GM18507 (cell line): Measurements from ENCODE around the gene PFKFB4.

ENCODE experiments used
- DNase-seq: peaks from one replicate; pipeline ENCODE4 v3.0.0; 2011; ENCODE audit warnings: low read depth; ENCODE audit not compliant: insufficient read length; ENCODE audit errors: extremely low spot score
- FAIRE-seq: peaks from 2 replicates; lab custom pipeline; 2011; peaks lifted over from hg19 to GRCh38; lab: Jason Lieb, UNC

The PFKFB4 gene

DNA sequence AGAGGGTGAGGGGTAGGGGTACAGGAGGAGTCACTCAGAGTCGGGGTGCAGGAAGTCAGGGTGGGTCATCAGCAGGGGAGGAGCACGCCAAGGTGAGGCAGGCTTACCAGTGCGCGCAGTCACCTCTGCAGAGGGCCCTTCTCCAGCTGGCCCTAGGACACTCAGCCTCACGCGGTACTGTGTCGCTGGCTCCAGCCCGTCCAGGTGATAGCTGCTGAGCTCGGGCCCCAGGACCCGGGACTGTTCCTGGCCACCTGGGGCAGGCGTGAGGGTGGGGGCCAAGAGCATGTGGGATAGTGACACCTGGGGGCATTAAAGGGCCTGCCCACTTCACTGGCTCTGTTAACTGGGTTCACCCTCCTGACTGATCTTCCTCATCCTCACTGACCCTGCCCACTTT is 31.1 kb upstream of the PFKFB4 start:
- DNase-seq (no peak), FAIRE-seq (no peak)

DNA sequence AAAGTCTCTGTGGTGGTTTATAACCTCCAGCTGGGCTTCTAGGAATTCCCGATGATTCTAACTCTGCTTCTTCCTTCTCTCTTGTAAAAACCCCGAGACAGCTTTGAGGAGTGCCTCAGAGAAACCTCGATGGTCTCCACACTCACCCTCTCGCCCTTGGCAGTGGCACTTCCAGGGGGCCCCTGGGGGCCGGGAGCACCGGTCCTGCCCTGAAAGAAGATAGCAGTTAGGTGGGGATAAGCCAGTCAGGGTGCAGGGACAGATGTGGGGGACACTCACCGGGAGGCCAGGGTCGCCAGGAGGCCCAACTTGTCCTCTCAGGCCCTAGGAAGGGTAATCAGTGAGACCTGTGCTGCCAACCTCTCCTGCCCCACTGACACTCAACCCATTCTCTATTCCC is 28.8 kb upstream of the PFKFB4 start:
- FAIRE-seq (no peak), DNase-seq (no peak)

DNA sequence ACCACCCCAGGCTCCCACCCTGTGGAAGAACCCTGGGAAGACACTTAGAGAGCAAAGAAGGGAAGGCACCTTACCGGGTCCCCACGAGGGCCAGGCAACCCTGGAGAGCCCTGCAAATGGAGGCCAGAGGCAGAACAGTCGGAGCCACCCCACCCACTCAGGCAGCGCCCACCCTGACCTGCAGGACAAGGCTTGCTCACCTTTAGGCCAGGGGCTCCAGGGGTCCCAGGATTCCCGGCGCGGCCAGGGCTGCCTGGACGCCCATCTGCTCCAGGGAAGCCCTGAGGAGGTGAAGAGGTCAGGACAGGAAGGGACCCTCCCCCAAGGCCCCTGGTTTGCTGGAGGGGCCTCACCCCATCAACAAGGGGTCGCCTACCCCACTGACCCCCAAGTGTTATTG is 28.2 kb upstream of the PFKFB4 start:
- FAIRE-seq (no peak), DNase-seq (no peak)

DNA sequence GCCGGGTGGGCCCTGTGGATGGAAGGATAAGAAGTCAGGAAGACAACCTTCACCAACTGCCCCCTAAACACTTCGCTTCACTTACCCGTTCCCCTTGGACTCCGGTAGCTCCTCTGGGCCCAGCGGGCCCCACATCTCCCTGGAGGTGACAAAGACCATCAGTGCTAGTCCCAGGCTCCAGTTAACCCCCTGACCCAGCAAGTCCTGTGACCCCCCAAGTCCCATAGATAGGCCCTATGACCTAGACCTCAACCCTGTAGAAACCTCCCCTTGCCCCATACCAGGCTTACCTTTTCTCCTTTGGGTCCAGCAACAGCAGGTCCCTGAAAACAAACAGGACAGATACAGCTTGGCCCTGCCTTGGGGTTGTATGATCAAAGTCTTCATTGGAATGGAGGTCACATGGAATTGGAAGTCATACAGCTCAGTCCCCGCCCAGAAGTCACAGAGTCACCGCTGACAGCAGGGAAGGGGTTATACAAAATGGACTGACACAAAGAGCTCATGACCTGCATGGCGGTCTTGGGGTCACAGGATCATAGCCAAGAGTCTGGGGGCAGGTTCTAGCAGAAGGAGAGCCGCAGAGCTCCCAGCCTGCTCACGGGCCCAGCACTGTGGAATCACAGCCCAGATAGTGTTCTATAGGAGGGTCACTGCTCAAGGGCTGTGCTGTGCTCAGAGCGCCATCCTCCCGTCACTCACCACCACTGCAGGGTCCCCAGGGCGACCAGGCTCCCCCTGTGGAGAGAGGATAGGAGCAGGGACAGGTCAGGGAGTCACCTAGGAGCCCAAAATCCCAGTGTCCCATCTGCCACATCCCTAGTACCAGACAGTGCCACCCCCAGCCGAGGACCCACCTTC is 25.2 kb upstream of the PFKFB4 start:
- DNase-seq (no peak), FAIRE-seq (no peak)

DNA sequence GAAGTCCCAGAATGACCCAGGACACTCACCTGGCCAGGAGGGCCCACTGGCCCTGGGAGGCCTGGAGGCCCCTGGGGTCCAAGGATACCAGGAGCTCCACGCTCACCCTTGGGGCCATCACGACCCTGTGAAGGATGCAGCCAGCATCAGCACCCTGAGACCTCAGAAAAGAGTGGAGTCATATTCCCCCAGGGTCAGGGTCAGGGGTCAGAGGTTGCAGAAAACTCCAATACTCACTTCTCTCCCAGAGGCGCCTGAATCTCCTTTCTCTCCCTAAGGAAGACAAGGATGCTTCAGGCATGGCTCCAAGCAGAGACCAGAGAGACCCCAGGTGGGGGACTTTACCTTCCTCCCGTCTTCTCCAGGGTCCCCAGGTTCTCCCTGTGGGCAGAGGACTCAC is 20.0 kb upstream of the PFKFB4 start:
- no peak for DNase-seq
- FAIRE-seq, result no peak

DNA sequence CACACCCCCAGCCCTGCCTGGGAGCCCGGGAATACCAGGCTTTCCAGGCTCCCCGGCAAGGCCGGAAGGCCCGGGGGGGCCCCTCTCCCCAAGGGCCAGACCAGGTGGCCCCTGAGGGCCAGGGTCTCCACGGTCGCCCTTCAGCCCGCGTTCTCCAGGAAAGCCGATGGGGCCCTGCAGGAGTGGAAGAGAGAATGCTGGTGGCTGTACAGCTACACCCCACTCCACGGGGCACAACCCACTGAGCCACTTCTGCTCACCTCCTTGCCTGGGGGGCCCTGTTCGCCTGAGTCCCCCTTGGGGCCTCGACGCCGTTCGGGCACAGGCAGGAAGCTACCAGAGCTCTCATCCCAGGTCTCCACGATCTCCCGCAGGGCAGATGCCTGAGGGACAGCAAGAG is 18.8 kb upstream of the PFKFB4 start:
- no peak for DNase-seq
- no peak for FAIRE-seq

DNA sequence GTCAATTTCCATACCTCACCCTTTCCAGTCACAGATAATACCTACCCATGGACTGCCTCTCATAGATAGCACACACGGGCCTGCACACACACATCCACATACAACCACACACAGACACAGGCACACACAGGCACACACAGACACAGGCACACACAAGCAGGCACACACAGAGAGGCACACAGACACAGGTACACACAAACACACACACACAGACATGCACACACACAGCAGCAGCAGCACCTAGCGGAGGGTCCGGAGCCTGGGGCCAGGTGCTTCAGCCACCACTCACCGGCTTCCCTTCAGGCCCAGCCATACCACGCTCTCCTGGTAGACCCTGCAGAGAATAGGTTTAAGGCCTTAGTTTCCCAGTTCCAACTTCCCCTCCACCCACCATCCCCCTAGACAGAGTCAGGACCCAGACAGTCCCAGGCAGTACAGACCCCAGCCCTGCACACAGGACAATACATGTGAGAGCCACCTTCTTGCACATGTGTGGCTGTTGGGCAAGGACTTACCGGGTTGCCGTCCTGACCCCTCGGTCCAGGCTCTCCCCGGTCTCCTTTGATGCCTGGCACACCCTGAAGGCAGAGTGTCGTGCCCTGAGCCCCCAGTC is 17.5 kb upstream of the PFKFB4 start:
- FAIRE-seq, result no peak

DNA sequence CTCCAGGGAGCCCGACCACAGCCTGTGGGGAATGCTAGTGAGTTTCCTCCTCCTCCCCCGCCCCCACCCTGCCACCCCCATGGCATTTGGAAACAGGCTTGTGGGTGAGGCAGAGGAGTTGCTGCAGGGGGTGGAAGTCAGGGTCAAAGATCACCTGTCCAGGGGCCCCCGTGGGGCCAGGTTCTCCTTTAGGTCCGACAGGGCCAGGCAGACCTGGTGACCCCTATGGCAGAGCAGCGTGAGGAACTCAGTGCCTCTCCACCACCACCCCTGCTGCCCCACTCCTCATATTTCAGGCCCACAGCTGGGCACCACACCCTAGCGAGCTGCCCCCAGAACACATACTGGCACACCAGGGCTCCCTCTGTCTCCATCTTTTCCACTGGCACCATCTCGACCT is 15.9 kb upstream of the PFKFB4 start:
- DNase-seq, result no peak
- FAIRE-seq, result no peak

More for the DNA sequence above, 17.5 kb upstream of the PFKFB4 start:
- no peak for DNase-seq

DNA sequence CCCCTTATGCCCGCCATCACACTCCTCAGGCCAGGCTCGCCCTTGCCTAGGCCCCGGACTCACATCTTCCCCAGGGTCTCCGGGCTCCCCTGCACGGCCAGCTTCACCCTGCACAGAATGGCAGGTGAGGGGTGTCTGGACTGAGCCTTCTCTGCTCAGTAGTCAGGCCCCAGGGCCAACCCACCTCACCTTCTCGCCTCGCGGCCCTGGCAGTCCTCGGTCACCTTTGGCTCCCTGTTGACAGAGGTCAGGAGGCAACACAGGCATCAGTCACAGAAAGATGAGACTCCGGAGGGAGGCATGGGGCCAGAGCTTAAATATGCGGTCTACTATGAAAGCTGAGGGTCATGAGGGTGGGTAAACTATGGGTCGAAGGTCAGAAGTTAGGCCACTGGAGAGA is 15.3 kb upstream of the PFKFB4 start:
- DNase-seq, result no peak
- FAIRE-seq, result no peak

DNA sequence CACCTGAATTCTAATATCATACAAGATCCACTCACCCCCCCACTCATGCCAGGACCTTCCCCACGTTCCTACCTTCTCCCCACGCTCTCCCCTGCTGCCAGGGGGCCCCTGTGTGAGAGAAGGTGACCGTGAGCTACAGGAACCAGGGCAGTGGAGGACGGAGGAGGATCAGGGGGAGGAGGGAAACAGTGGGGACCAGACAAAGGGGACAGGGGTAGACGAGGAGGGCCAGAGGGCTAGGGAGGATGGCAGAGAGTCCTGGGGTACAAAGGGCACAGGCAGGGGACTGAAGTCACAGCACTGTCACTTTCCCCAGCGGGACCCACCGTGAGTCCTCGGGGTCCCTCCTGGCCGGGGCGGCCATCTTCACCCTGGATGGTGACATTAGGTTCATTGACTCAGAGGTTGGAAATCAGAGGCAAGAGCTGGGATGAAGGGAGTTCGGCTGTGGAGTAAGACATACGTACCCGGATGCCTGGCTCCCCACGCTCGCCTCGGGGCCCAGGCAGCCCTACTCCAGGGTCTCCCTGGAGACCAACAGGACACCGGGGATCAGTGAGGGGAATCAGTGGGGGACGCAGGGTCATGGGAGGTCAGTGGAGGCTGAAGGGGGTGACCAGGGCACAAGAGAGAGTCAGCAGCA is 13.3 kb upstream of the PFKFB4 start:
- no peak for FAIRE-seq
- DNase-seq, result no peak

DNA sequence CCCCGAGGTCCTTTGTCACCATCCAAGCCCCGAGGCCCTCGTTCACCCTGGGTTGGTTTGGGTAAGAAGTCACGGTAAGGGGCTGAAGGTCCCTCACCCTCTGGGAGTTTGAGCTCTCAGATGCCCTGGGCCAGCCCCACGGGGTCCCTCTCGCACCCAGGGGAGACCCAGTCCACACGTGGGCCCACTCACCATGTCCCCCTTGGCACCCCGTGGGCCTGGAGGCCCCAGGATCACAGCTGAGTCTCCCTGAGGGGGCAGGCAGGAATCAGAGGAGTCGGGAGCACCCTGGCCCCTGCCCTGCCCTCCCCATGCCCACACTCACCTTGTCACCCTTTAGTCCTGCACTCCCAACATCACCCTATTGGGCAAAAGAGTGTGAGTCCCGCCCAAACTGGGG is 12.8 kb upstream of the PFKFB4 start:
- FAIRE-seq, result no peak
- no peak for DNase-seq

DNA sequence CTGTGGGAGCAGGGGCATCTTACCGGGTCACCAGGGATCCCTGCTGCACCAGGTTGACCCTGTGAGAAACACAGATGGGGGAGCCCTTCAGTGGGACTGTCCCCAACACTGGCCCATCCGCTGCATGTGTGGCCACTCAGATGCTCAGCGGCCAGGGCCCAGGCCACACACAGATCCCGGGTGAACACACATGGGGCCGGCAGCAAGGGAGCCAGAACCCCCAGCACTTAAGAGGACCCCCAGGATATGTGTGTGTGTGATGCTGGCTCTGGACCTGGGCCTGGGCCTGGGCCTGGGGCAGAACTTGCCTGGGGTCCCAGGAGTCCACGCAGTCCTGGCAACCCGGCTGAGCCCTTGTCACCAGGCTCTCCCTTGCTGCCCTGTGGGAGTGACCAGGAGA is 11.9 kb upstream of the PFKFB4 start:
- DNase-seq (no peak), FAIRE-seq (no peak)

DNA sequence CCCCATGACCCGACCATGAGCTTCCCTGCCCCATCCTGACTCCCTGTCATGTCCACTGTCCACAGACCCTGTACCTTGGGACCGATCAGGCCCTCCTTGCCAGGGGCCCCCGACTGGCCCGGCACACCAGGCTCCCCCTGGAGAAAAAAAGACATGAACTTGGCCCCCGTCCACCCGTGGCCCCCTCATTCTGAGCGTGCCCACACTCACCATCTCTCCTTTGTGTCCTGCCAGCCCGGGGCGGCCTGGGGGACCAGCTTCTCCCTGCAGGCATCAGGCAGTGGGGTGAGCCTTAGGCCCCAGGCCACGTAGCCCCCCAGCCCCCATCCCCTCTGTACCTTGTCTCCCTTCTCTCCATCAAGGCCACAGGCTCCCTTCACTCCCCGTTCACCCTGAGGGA is 10.9 kb upstream of the PFKFB4 start:
- FAIRE-seq (no peak), DNase-seq (no peak)

DNA sequence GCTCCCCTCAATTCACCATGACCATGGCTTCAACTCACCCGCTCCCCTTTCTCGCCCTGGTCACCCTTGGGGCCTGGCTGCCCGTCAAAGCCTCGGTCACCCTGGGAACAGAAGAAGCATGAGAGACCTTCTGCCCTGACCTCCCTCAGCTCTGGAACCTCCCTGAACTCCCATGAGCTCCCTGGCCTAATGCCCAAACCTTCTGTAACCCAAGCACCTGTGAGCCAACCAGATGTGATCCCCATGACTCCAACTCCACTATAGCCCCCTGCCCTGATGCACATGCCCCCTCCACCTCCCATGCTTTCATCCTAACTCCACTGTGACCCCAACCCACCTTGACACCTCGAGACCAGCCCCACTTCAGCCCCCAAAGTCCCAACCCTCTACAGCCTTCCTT is 10.5 kb upstream of the PFKFB4 start:
- no peak for DNase-seq
- no peak for FAIRE-seq

DNA sequence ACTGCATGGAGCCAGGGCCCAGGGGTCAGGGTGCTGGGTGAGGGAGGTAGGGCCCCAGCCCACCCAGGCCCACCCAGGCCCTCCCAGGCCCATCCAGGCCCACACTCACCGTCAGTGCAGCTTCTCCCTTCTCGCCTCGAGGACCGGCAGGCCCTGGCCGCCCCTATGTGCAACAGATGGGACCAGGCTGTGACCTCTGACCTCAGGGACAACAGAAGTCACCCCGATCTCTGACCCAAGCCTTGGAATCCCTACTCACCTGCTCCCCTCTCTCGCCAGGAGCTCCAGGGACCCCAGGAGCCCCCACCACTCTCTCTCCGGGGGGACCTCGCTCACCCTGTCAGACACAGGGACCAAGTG is 9.8 kb upstream of the PFKFB4 start:
- DNase-seq, result no peak
- FAIRE-seq, result no peak

DNA sequence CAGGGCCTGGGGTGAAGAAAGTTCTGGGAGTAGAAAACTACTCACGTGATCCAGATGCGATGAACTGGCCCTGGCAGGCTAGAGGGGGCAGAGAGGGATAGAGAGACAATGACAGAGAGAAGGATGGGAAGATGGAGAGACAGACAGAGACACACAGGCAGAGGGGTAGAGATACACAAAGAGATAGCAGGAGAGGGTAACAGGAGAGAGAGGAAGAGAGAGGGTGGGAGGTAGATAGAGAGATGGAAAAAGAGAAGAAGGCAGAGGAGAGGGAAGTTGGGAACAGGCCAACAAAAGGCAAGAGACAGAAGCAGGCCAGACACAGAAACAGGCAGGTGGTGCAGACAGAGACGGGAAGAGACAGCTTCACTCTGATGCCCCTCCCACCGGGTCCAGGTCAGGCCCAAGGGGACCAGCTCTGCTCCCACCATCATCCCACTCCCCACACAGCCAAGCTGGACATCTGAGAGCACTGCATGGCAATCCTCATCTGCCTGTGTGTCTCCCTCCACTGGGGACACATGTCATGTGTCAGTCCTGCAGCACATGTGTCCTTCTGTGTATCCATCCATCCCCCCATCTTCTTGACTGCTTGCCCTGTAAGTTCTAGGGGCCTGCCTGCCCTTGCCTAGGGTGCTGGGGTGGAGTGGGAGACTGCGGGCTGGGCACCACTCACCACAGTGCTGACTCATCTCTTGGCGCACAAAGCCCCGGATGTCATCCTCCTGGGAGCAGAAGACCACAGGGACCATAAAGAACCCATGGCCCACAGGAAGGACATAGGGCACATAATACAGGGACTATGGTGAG is 9.2 kb upstream of the PFKFB4 start:
- FAIRE-seq (no peak), DNase-seq (no peak)

DNA sequence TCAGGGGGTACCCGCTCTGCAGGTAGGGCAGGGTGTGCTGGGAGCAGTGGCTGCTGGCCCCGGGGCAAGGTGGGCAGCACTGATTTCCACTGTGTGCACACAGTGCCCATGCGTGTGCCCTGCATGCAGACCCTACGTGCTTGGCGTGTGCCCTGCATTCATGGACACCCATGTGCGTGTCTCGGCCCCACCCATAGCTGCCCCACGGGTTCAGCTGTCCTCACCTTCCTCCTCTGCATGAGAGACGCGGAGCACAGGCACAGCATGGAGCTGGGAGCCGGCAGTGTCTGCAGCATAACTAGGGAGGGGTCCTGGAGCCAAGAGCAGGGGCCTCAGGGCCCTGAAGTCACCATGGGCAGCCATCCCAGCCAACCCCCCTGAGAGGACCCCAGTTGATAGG is 8.6 kb upstream of the PFKFB4 start:
- DNase-seq, result no peak
- FAIRE-seq, result no peak

DNA sequence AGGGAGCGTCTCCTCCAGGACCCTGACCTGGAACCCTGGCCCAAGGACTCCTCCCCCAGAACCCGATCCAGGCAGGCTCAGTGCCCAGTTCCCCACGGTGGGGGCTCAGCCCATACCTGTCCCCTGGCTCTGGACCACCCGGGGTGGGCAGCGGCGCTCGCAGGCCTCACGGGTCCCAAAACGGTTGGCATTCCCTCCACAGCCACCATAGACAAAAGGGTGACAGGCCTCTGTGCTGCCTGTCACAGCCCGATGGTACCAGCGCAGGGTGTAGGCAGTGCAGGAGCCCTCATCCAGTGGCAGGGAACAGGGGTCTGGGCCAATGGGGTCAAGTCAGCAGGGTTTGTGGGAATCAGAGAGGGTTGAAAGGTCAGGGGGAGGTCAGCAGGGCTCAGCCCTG is 8.1 kb upstream of the PFKFB4 start:
- DNase-seq (no peak), FAIRE-seq (no peak)

DNA sequence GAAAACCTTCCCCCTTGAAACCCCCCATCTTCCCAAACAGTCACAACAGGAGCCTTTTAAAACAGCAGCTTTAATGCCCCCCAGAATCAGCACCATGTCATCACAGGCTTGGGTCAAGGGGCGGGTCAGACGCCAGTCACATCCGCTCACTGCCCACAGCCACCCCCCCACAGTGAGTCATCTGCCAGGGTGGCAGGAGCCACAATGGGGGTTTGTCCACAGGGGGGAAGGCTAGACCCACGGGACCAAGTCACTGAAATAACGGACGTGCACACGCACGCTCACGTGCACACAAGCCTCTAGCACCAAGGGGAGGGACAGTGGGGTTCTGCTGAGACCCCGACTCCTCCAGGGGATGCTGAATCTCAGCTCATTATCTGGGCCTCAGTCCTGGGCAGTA is 7.4 kb upstream of the PFKFB4 start:
- DNase-seq (no peak), FAIRE-seq (no peak)

DNA sequence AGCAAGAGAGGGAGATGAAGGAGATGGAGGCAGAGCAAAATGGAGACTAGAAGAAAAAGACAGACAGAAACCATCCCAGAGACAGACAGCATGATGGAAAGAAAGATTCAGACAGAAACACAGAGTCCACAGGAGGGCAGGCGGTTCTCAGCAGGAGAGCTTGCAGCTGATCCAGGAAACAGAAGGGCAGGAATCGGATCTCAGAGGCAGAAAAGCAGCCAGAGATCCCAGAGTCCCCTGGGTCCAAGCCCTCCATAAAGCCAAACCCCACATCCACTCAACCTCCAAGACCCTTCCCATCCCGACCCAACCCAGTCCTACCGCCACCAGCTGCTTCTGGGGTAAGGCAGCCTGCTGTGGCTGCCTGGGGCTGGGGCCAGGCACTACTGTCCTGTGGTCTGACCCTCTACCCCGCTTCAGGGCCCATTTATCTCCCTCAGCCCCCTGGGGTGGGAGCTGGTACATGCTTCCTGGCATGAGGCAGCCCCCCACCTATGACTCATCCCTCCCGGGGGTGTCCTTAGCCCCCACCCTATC is 6.8 kb upstream of the PFKFB4 start, which contains the start of gene UCN2:
UCN2 (minus strand) TSS at position 400 of the 537 bp plus-strand sequence. CDS start 657 bp downstream, outside the sequence.
- no peak for DNase-seq
- no peak for FAIRE-seq
